ENCODE data around the gene TOX2.

DNA sequence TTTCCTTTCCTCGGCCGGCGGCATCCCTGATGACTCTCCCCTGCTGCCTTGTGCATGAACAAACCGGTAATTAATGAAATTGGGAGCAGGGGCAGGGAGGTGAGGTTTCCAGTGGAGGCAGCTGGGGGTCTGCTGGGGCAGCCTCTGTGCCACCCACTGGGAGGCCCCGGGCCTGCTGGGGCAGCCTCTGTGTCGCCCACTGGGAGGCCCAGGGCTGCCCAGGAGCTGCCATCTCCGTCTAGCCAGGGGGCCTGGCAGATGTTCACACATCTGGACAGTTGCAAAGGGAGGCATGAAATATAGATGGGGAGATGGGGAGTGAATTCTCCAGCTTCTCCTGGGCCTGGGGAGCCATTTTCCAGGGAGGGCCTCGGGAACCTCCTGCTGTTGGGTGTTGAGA lies 33.8 kb downstream of the TOX2 start:
- TF ChIP-seq SUZ12 (IDR thresholded peaks at IDR 0.05): no peak
- TF ChIP-seq SP1 (IDR thresholded peaks at IDR 0.05): no peak
- no peak for TF ChIP-seq BHLHE40 (IDR thresholded peaks at IDR 0.05; ENCODE audit: borderline replicate concordance)
- no peak for TF ChIP-seq NFRKB (IDR thresholded peaks at IDR 0.05)
- TF ChIP-seq, protein P1, sequence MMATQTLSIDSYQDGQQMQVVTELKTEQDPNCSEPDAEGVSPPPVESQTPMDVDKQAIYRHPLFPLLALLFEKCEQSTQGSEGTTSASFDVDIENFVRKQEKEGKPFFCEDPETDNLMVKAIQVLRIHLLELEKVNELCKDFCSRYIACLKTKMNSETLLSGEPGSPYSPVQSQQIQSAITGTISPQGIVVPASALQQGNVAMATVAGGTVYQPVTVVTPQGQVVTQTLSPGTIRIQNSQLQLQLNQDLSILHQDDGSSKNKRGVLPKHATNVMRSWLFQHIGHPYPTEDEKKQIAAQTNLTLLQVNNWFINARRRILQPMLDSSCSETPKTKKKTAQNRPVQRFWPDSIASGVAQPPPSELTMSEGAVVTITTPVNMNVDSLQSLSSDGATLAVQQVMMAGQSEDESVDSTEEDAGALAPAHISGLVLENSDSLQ (IDR thresholded peaks at IDR 0.05): no peak
- TF ChIP-seq ELF4 (IDR thresholded peaks at IDR 0.05): no peak
- no peak for TF ChIP-seq FOXM1 (IDR thresholded peaks at IDR 0.05; ENCODE audit: borderline replicate concordance)
